DND-41 (cell line): Measurements from ENCODE around the gene ATG101.
"Not testable (repeated sequence)": the region's sequence is repeated elsewhere in the genome, so short reads cannot be mapped to it uniquely, and the experiment has no call there.

Experiments used
- ATAC-seq: fragments of 200-7000 bp; cut with Tn5 transposase; 3 replicates; pipeline ENCODE4 v1.9.1; 2021; ENCODE audit warnings: low read depth; ENCODE audit not compliant: insufficient read depth
- DNase-seq: peaks from one replicate; pipeline ENCODE4 v3.0.0-alpha.2; 2020
- H2AFZ ChIP-seq: 2 replicates; pipeline ENCODE4 v1.6.0; 2012; ENCODE audit warnings: low read depth, low read length
- H3K27ac ChIP-seq: 2 replicates; pipeline ENCODE4 v1.5.1; 2012; ENCODE audit warnings: low read length, inconsistent platforms
- H3K27me3 ChIP-seq: fragments of 200-600 bp; sonication (generic); 2 replicates; pipeline ENCODE4 v1.6.0; 2012; ENCODE audit warnings: low read length, mild to moderate bottlenecking, inconsistent platforms; ENCODE audit not compliant: insufficient read depth, poor library complexity
- H3K36me3 ChIP-seq: 2 replicates; pipeline ENCODE4 v1.5.1; 2012; ENCODE audit warnings: low read length, inconsistent platforms; ENCODE audit not compliant: insufficient read depth
- H3K4me1 ChIP-seq: 2 replicates; pipeline ENCODE4 v1.5.1; 2012; ENCODE audit warnings: mild to moderate bottlenecking, low read length; ENCODE audit not compliant: insufficient read depth
- H3K4me2 ChIP-seq: 2 replicates; pipeline ENCODE4 v1.6.0; 2012; ENCODE audit warnings: mild to moderate bottlenecking, moderate library complexity, low read length, inconsistent platforms; ENCODE audit not compliant: insufficient read depth
- H3K4me3 ChIP-seq, 2 experiments: fragments of 200-600 bp in 1 of 2; shearing (Covaris generic) in 1 of 2; 2 replicates each; pipeline ENCODE4 v1.5.1; 2012 to 2016; ENCODE audit warnings: inconsistent platforms in 2 of 2, low read length in 2 of 2, mild to moderate bottlenecking in 2 of 2, low read depth in 1 of 2, moderate library complexity in 1 of 2
- H3K79me2 ChIP-seq: 2 replicates; pipeline ENCODE4 v1.6.0; 2012; ENCODE audit warnings: low read length, inconsistent platforms; ENCODE audit not compliant: insufficient read depth
- H3K9ac ChIP-seq: 2 replicates; pipeline ENCODE4 v1.6.0; 2012; ENCODE audit warnings: low read depth, mild to moderate bottlenecking, inconsistent platforms, low read length, moderate library complexity
- H3K9me3 ChIP-seq: 2 replicates; pipeline ENCODE4 v1.5.1; 2012; ENCODE audit warnings: low read length, moderate library complexity, mild to moderate bottlenecking, inconsistent platforms; ENCODE audit not compliant: insufficient read depth, severe bottlenecking
- H4K20me1 ChIP-seq: 2 replicates; pipeline ENCODE4 v1.6.0; 2012; ENCODE audit warnings: low read length; ENCODE audit not compliant: insufficient read depth
- EZH2 ChIP-seq: IDR thresholded peaks from 3 replicates; pipeline ENCODE4 v1.6.1; 2012; ENCODE audit warnings: borderline replicate concordance, low read depth, mild to moderate bottlenecking, moderate library complexity, low read length, inconsistent platforms; ENCODE audit not compliant: severe bottlenecking
- TF ChIP-seq, protein P1 (sequence below): IDR thresholded peaks from 2 replicates; pipeline ENCODE4 v1.5.1; 2012; ENCODE audit warnings: borderline replicate concordance, low read length, moderate library complexity, mild to moderate bottlenecking; ENCODE audit not compliant: poor library complexity, severe bottlenecking; ENCODE audit errors: extremely low read depth

ATG101 gene

GRCh38 chr12:52096332-52097044, 26.7 kb downstream of the ATG101 start:
- no peaks in the 10 kb centered on the region for H3K36me3 ChIP-seq
- H3K9me3 ChIP-seq, result no peaks in the 10 kb centered on the region
- H4K20me1 ChIP-seq, result no peaks in the 10 kb centered on the region
- no peaks in the 10 kb centered on the region for H3K79me2 ChIP-seq
- H3K4me2 ChIP-seq, result no peak overlapping the region
- no peaks in the 10 kb centered on the region for H3K27me3 ChIP-seq
- TF ChIP-seq, protein P1, sequence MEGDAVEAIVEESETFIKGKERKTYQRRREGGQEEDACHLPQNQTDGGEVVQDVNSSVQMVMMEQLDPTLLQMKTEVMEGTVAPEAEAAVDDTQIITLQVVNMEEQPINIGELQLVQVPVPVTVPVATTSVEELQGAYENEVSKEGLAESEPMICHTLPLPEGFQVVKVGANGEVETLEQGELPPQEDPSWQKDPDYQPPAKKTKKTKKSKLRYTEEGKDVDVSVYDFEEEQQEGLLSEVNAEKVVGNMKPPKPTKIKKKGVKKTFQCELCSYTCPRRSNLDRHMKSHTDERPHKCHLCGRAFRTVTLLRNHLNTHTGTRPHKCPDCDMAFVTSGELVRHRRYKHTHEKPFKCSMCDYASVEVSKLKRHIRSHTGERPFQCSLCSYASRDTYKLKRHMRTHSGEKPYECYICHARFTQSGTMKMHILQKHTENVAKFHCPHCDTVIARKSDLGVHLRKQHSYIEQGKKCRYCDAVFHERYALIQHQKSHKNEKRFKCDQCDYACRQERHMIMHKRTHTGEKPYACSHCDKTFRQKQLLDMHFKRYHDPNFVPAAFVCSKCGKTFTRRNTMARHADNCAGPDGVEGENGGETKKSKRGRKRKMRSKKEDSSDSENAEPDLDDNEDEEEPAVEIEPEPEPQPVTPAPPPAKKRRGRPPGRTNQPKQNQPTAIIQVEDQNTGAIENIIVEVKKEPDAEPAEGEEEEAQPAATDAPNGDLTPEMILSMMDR, result no peak
- no peak for TF ChIP-seq EZH2
- ATAC-seq (no peak), DNase-seq (no peak)
- H3K4me1 ChIP-seq, result no peaks in the 10 kb centered on the region
- no peak overlapping the region for H3K27ac ChIP-seq
- no peak overlapping the region for H3K4me3 ChIP-seq
- H2AFZ ChIP-seq, result no peak overlapping the region
- H3K9ac ChIP-seq, result no peak overlapping the region

GRCh38 chr12:52097045-52097666, 27.4 kb downstream of the ATG101 start:
- no peak for ATAC-seq
- Histone ChIP-seq H3K36me3 (no peaks in the 10 kb centered on the region), H3K27ac (no peak overlapping the region), H3K79me2 (no peaks in the 10 kb centered on the region), H2AFZ (no peak overlapping the region), H3K9me3 (no peaks in the 10 kb centered on the region), H3K27me3 (no peaks in the 10 kb centered on the region), H4K20me1 (no peaks in the 10 kb centered on the region), H3K4me1 (no peaks in the 10 kb centered on the region), H3K9ac (no peak overlapping the region), H3K4me3 (no peak overlapping the region), H3K4me2 (no peak overlapping the region)
- no peak for DNase-seq
- no peak for TF ChIP-seq EZH2
- TF ChIP-seq, protein P1, result no peak

DNA sequence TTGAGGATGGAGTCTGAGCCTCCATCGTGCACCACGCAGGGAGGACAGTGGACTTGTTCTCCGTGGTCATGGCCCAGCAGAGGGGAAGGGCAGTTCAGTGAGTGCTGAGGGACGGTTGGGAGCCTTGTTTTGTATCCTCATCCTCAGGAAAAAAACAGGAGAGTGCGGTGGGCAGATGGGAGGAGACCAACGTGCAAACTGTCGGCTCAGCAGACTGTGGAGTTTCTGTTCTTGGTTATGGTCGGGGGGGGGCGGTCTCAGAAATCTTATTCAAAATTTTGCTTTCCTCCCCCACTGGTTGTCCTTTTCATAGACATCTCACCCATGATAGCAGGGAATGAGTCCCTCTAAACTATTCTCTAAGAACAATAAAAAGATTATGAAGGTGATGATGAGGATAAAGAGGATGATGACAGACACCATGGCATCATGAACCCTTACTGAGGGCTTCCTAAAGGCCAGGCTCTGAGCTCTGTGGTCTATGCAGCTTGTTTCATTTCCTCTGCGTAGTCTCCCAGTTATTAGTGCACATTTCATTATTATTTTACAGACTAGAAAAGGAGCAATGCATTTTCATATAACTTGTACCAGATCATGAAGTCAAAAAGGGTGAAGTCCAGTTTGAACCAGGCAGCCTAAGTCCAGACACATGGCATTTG, 34.8 kb downstream of the ATG101 start:
- H3K27me3 ChIP-seq, H3K27ac ChIP-seq, H2AFZ ChIP-seq, H3K4me3 ChIP-seq, DNase-seq, H3K4me2 ChIP-seq, H3K9ac ChIP-seq, H3K4me1 ChIP-seq, H3K36me3 ChIP-seq, ATAC-seq, H4K20me1 ChIP-seq, H3K9me3 ChIP-seq, H3K79me2 ChIP-seq: not testable (repeated sequence)

- not testable (repeated sequence) for H4K20me1 ChIP-seq, H3K9ac ChIP-seq, DNase-seq, H3K36me3 ChIP-seq, H3K9me3 ChIP-seq, H3K4me1 ChIP-seq, H3K27ac ChIP-seq, H3K27me3 ChIP-seq, H3K4me3 ChIP-seq, H2AFZ ChIP-seq, H3K4me2 ChIP-seq, H3K79me2 ChIP-seq, ATAC-seq
Observed at GRCh38 chr12:52116222-52117125, 46.7 kb downstream of the ATG101 start.

DNA sequence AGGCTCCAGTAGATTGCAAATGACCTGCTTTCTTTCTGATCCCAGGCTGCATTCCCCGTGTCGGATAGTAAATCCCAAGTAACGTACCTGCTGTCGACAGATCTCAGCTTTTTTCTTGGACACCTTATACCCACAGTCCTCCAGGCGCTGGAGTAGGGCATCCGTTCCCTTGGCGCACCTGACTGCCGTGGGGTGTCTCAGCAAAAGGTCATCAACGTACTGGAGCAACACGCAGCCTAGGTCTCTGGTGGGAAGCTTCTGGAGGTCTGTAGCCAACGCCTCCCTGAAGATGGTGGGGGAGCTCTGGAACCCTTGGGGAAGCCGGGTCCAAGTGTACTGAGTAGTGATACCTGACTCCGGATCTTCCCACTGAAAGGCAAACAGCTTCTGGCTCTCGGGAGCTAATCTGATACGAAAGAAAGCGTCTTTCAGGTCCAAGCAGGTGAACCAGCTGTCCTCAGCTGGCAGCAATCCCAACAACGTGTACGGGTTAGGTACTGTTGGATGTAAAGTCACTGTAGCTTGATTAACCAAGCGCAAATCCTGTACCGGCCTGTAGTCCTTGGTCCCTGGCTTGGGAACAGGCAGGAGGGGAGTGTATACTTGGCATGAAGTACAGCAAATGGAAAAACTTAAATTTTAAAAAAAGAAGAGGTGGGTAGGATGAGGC, 48.2 kb downstream of the ATG101 start:
- H3K27ac ChIP-seq, H3K36me3 ChIP-seq, ATAC-seq, H3K9ac ChIP-seq, H3K4me2 ChIP-seq, H3K79me2 ChIP-seq, DNase-seq, H2AFZ ChIP-seq, H4K20me1 ChIP-seq, H3K27me3 ChIP-seq, H3K9me3 ChIP-seq, H3K4me1 ChIP-seq, H3K4me3 ChIP-seq: not testable (repeated sequence)
